ENCODE results near the gene HEXA. TPM values are rescaled to one million over a fixed set of nuclear protein-coding genes. Genes with fewer than 3 reads are reported as not detected.
A peak's percentile ranks its signal among the peaks of the same experiment; 100 is the strongest.

The HEXA gene
- total and polyA plus RNA-seq, 8 donors, result 30.7 to 84.8 (median 58.0) TPM

- Histone ChIP-seq H3K4me1 (peaks cover 6 to 87% (median 37%) of the 10 kb centered on the region in 4 donors), H3K27me3 (no peaks in the 10 kb centered on the region), H3K36me3 (peaks cover 0 to 45% (median 23%) of the 10 kb centered on the region in 4 donors), H3K9me3 (no peaks in the 10 kb centered on the region), H3K4me3 (no peak overlapping the region), H3K27ac (no peak overlapping the region)
- no peak for DNase-seq
- TF ChIP-seq CTCF (IDR thresholded peaks at IDR 0.05), result no peak
- no peak for TF ChIP-seq POLR2AphosphoS5 (IDR thresholded peaks at IDR 0.05)
- TF ChIP-seq POLR2A (IDR thresholded peaks at IDR 0.05), result no peak
- no peak for TF ChIP-seq EP300 (IDR thresholded peaks at IDR 0.05)
- 72 to 92% (median 81%) methylated on average over 1 of the region's 1 CpG for WGBS, 5 donors
- intact Hi-C loops (cut with DNase I; ENCODE audit: low total_unique reads), result no loop called here
Measured at GRCh38 chr15:72369964-72370363, 5.8 kb downstream of the HEXA start.

GRCh38 chr15:72368899-72369298, 6.9 kb downstream of the HEXA start:
- 33 to 64% (median 42%) methylated on average over 2 of the region's 2 CpGs for WGBS, 5 donors
- H3K4me1 ChIP-seq, result peaks cover 0 to 76% (median 26%) of the 10 kb centered on the region in 4 donors
- intact Hi-C loops (cut with DNase I; ENCODE audit: low total_unique reads), result no loop called here
- peaks cover 0 to 45% (median 23%) of the 10 kb centered on the region in 4 donors for H3K36me3 ChIP-seq
- H3K9me3 ChIP-seq, result no peaks in the 10 kb centered on the region
- peak overlapping the region in 2 of 5 donors; percentile 32 to 59 for H3K27ac ChIP-seq
- no peaks in the 10 kb centered on the region for H3K27me3 ChIP-seq
- DNase-seq, result peak in 1 of 2 donors; percentile 38
- no peak for TF ChIP-seq CTCF (IDR thresholded peaks at IDR 0.05)
- TF ChIP-seq EP300 (IDR thresholded peaks at IDR 0.05), result no peak
- TF ChIP-seq POLR2A (IDR thresholded peaks at IDR 0.05), result no peak
- no peak for TF ChIP-seq POLR2AphosphoS5 (IDR thresholded peaks at IDR 0.05)
- no peak overlapping the region for H3K4me3 ChIP-seq

- no peak for TF ChIP-seq CTCF (IDR thresholded peaks at IDR 0.05)
- TF ChIP-seq EP300 (IDR thresholded peaks at IDR 0.05), result no peak
- TF ChIP-seq POLR2A (IDR thresholded peaks at IDR 0.05), result no peak
- no peak for TF ChIP-seq POLR2AphosphoS5 (IDR thresholded peaks at IDR 0.05)
- peaks cover 0 to 70% (median 21%) of the 10 kb centered on the region in 4 donors for H3K4me1 ChIP-seq
- intact Hi-C loops (cut with DNase I; ENCODE audit: low total_unique reads), result no loop called here
- DNase-seq, result no peak
- H3K36me3 ChIP-seq, result peaks cover 0 to 45% (median 23%) of the 10 kb centered on the region in 4 donors
- WGBS, 5 donors, result 77 to 89% (median 80%) methylated on average over 2 of the region's 2 CpGs
- no peaks in the 10 kb centered on the region for H3K27me3 ChIP-seq
- no peak overlapping the region for H3K4me3 ChIP-seq
- no peaks in the 10 kb centered on the region for H3K9me3 ChIP-seq
- H3K27ac ChIP-seq, result peak overlapping the region in 2 of 5 donors; percentile 32 to 59
Measured at GRCh38 chr15:72368325-72368724, 7.5 kb downstream of the HEXA start.

- intact Hi-C loops (cut with DNase I; ENCODE audit: low total_unique reads), result no loop called here
- no peak overlapping the region for H3K27ac ChIP-seq
- peak in 1 of 2 donors; percentile 38 for DNase-seq
- WGBS, 5 donors, result 83 to 96% (median 88%) methylated on average over 1 of the region's 1 CpG
- peaks cover 0 to 46% (median 8%) of the 10 kb centered on the region in 4 donors for H3K4me1 ChIP-seq
- TF ChIP-seq CTCF (IDR thresholded peaks at IDR 0.05) (no peak), EP300 (IDR thresholded peaks at IDR 0.05) (no peak), POLR2A (IDR thresholded peaks at IDR 0.05) (no peak), POLR2AphosphoS5 (IDR thresholded peaks at IDR 0.05) (no peak)
- no peaks in the 10 kb centered on the region for H3K9me3 ChIP-seq
- peaks cover 0 to 36% (median 27%) of the 10 kb centered on the region in 4 donors for H3K36me3 ChIP-seq
- no peaks in the 10 kb centered on the region for H3K27me3 ChIP-seq
- no peak overlapping the region for H3K4me3 ChIP-seq
Measured at GRCh38 chr15:72365844-72366243, 10.0 kb downstream of the HEXA start.

All from stomach (tissue), 9 donors.